Caco-2 (cell line): ENCODE measurements around the gene SPEG. TPM values are rescaled to one million over a fixed set of nuclear protein-coding genes. Genes with fewer than 3 reads are reported as not detected.

ENCODE experiments used
- BruUV-seq: library from RNA; stranded (reverse); fragments of 400-500 nt; replicated peaks from 2 replicates; lab custom pipeline; 2021; lab: Mats Ljungman, UMichigan
- CTCF ChIA-PET: fragments of 300-600 bp; sonication (Branson Sonifier 250); formaldehyde crosslinking; loops from one replicate; lab custom pipeline; 2022; ENCODE audit warnings: antibody characterized with exemption; lab: Charles Lee
- POLR2A ChIA-PET: fragments of 300-600 bp; sonication (Branson Sonifier 250); formaldehyde crosslinking; loops from one replicate; lab custom pipeline; 2022; ENCODE audit warnings: antibody characterized with exemption; lab: Charles Lee
- DNase-seq, 2 experiments: peaks; one replicate each; pipeline versions ENCODE4 v3.0.0 to v3.0.0-alpha.2; 2020 to 2022
- H3K27me3 ChIP-seq: replicated peaks from 2 replicates; pipeline ENCODE4 v1.6.0; 2011; ENCODE audit warnings: low read length; ENCODE audit not compliant: control insufficient read depth, insufficient read depth
- H3K36me3 ChIP-seq: 2 replicates; pipeline ENCODE4 v1.5.1; 2011; ENCODE audit warnings: low read length; ENCODE audit not compliant: control insufficient read depth, insufficient read depth
- H3K4me1 ChIP-seq: fragments of 250-450 bp; sonication (Bioruptor Pico); 2 replicates; pipeline ENCODE4 v1.5.1; 2020; ENCODE audit warnings: mild to moderate bottlenecking
- H3K4me3 ChIP-seq: 2 replicates; pipeline ENCODE4 v1.5.1; 2011; ENCODE audit warnings: low read depth, mild to moderate bottlenecking, control low read depth, low read length
- H3K9me3 ChIP-seq: fragments of 250-450 bp; sonication (Bioruptor Pico); 2 replicates; pipeline ENCODE4 v1.5.1; 2020; ENCODE audit warnings: mild to moderate bottlenecking, moderate library complexity
- H3K27ac Mint-ChIP-seq: one replicate; pipeline ENCODE4 v1.8.0; 2022; ENCODE audit warnings: mixed read lengths; ENCODE audit not compliant: unreplicated experiment
- H3K27me3 Mint-ChIP-seq: one replicate; pipeline ENCODE4 v1.8.0; 2022; ENCODE audit warnings: mixed read lengths; ENCODE audit not compliant: insufficient read depth, unreplicated experiment
- H3K36me3 Mint-ChIP-seq: one replicate; pipeline ENCODE4 v1.8.0; 2022; ENCODE audit warnings: mild to moderate bottlenecking, mixed read lengths; ENCODE audit not compliant: insufficient read depth, unreplicated experiment
- H3K4me1 Mint-ChIP-seq: one replicate; pipeline ENCODE4 v1.8.0; 2022; ENCODE audit warnings: low read depth, mixed read lengths; ENCODE audit not compliant: unreplicated experiment
- H3K4me3 Mint-ChIP-seq: one replicate; pipeline ENCODE4 v1.8.0; 2022; ENCODE audit warnings: mild to moderate bottlenecking, moderate library complexity, mixed read lengths; ENCODE audit not compliant: unreplicated experiment
- H3K9me3 Mint-ChIP-seq: one replicate; pipeline ENCODE4 v1.8.0; 2022; ENCODE audit warnings: mixed read lengths; ENCODE audit not compliant: unreplicated experiment
- intact Hi-C: fragments of 100-400 bp; cut with micrococcal nuclease; formaldehyde crosslinking; loops from one replicate; pipeline ENCODE4 v1.10.0; 2022; ENCODE audit not compliant: unreplicated experiment
- total RNA-seq: library from RNA; stranded (reverse); gene quantifications from 2 replicates; pipeline ENCODE4 v1.2.3, GENCODE V29; 2022
- TF ChIP-seq, protein P1 (sequence below), 2 experiments: fragments of 200-600 bp in 1 of 2; IDR thresholded peaks; 1 replicate in 1 of 2; 2 replicates in 1 of 2; pipeline versions ENCODE4 v1.5.1 to v1.8.0; 2011 to 2022; ENCODE audit warnings: antibody characterized with exemption in 1 of 2, control low read depth in 1 of 2, inconsistent platforms in 1 of 2, low read depth in 1 of 2, low read length in 1 of 2, mild to moderate bottlenecking in 1 of 2, moderate library complexity in 1 of 2; ENCODE audit not compliant: insufficient read depth in 1 of 2, severe bottlenecking in 1 of 2, unreplicated experiment in 1 of 2

SPEG gene
- total RNA-seq, 1 experiment from 2014 or later = 18.6 TPM

- DNase-seq = no peak
- H3K4me3 ChIP-seq = no peak overlapping the region
- intact Hi-C loops = no loop called here
- no peaks in the 10 kb centered on the region for H3K36me3 ChIP-seq
- TF ChIP-seq, protein P1, sequence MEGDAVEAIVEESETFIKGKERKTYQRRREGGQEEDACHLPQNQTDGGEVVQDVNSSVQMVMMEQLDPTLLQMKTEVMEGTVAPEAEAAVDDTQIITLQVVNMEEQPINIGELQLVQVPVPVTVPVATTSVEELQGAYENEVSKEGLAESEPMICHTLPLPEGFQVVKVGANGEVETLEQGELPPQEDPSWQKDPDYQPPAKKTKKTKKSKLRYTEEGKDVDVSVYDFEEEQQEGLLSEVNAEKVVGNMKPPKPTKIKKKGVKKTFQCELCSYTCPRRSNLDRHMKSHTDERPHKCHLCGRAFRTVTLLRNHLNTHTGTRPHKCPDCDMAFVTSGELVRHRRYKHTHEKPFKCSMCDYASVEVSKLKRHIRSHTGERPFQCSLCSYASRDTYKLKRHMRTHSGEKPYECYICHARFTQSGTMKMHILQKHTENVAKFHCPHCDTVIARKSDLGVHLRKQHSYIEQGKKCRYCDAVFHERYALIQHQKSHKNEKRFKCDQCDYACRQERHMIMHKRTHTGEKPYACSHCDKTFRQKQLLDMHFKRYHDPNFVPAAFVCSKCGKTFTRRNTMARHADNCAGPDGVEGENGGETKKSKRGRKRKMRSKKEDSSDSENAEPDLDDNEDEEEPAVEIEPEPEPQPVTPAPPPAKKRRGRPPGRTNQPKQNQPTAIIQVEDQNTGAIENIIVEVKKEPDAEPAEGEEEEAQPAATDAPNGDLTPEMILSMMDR (IDR thresholded peaks at IDR 0.05; ENCODE audit: insufficient read depth in 1 of 2, low read depth in 1 of 2, low read length in 1 of 2, severe bottlenecking in 1 of 2, unreplicated experiment in 1 of 2) = no peak
- H3K4me1 ChIP-seq = peaks cover 8% of the 10 kb centered on the region
- BruUV-seq = no TSS peak
- H3K27me3 ChIP-seq = no peaks in the 10 kb centered on the region
- Mint-ChIP-seq H3K27ac (no peak overlapping the region), H3K9me3 (no peaks in the 10 kb centered on the region), H3K4me1 (no peaks in the 10 kb centered on the region), H3K4me3 (no peak overlapping the region), H3K36me3 (no peaks in the 10 kb centered on the region), H3K27me3 (no peaks in the 10 kb centered on the region)
- CTCF ChIA-PET = interaction anchor here (0.6 to 1.4 kb wide), 2 partner anchors 21 to 49 kb away, joined by 4 to 5 read pairs; partner anchors contain the start of gene DNPEP
- H3K9me3 ChIP-seq = no peaks in the 10 kb centered on the region
- POLR2A ChIA-PET = interaction anchor here (0.5 kb wide), 2 partner anchors 38 to 567 kb away, joined by 3 to 6 read pairs; no protein-coding TSS in a partner anchor
Observed at GRCh38 chr2:219436491-219436890, 1.8 kb downstream of the SPEG start.

- no TSS peak for BruUV-seq
- TF ChIP-seq, protein P1 (IDR thresholded peaks at IDR 0.05; ENCODE audit: insufficient read depth in 1 of 2, low read depth in 1 of 2, low read length in 1 of 2, severe bottlenecking in 1 of 2, unreplicated experiment in 1 of 2) = no peak
- POLR2A ChIA-PET = no interaction called here
- intact Hi-C loops = no loop called here
- Mint-ChIP-seq H3K4me1 (no peaks in the 10 kb centered on the region), H3K36me3 (no peaks in the 10 kb centered on the region), H3K4me3 (no peak overlapping the region), H3K27ac (no peak overlapping the region), H3K9me3 (no peaks in the 10 kb centered on the region), H3K27me3 (no peaks in the 10 kb centered on the region)
- peaks cover 8% of the 10 kb centered on the region for H3K4me1 ChIP-seq
- no peak overlapping the region for H3K4me3 ChIP-seq
- H3K27me3 ChIP-seq = no peaks in the 10 kb centered on the region
- DNase-seq = no peak
- no peaks in the 10 kb centered on the region for H3K36me3 ChIP-seq
- H3K9me3 ChIP-seq = no peaks in the 10 kb centered on the region
- CTCF ChIA-PET = interaction anchor here (0.8 to 1.4 kb wide), 3 partner anchors 49 to 142 kb away, joined by 3 to 4 read pairs (median 3); partner anchors contain the start of genes DNPEP and GMPPA
Observed at GRCh38 chr2:219437141-219437540, 2.5 kb downstream of the SPEG start.

DNA sequence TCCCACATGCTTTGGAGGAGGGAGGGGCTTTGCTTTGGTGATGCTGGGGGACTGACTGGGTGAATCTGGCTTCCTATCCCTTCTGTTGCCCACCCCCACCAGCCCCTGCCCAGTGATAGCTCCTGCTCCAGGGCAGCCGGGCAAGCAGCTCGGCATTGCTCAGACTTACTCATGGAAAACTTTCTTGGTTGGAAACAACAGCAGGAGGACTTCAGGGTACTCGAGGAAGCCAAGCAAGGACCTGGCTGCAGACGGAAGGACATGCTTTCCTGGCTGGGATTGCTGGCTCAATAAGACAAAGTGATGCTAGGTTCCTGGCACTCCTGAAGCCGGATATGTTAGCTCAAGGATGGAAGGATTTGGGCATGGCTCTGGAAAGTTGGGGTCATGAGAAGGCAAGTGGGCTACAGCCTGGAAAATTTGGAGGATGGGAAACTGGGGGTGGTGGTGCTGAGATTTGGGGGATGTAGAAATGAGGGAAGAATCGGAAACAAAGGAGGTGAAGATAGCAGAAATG, 3.1 kb downstream of the SPEG start:
- no peaks in the 10 kb centered on the region for H3K9me3 ChIP-seq
- Mint-ChIP-seq H3K4me1 (no peaks in the 10 kb centered on the region), H3K36me3 (no peaks in the 10 kb centered on the region), H3K9me3 (no peaks in the 10 kb centered on the region), H3K27me3 (no peaks in the 10 kb centered on the region), H3K27ac (no peak overlapping the region), H3K4me3 (no peak overlapping the region)
- no peaks in the 10 kb centered on the region for H3K36me3 ChIP-seq
- BruUV-seq = no TSS peak
- intact Hi-C loops = no loop called here
- CTCF ChIA-PET = interaction anchor here (0.8 to 1.4 kb wide), 3 partner anchors 50 to 143 kb away, joined by 3 to 4 read pairs (median 3); partner anchors contain the start of genes DNPEP and GMPPA
- TF ChIP-seq, protein P1 (IDR thresholded peaks at IDR 0.05; ENCODE audit: insufficient read depth in 1 of 2, low read depth in 1 of 2, low read length in 1 of 2, severe bottlenecking in 1 of 2, unreplicated experiment in 1 of 2) = no peak
- no peak overlapping the region for H3K4me3 ChIP-seq
- POLR2A ChIA-PET = no interaction called here
- peaks cover 9% of the 10 kb centered on the region for H3K4me1 ChIP-seq
- no peak for DNase-seq
- no peaks in the 10 kb centered on the region for H3K27me3 ChIP-seq
